AG10803 (cell line): Measurements from ENCODE around the gene ACTC1.
"Not testable (repeated sequence)": the region's sequence is repeated elsewhere in the genome, so short reads cannot be mapped to it uniquely, and the experiment has no call there.

ENCODE experiments used
- DNase-seq: peaks from one replicate; pipeline ENCODE4 v3.0.0; 2010; ENCODE audit warnings: low read depth
- H3K4me3 ChIP-seq: 2 replicates; pipeline ENCODE4 v1.5.1; 2011; ENCODE audit warnings: mild to moderate bottlenecking, low read length, control low read depth
- CTCF ChIP-seq: conservative IDR thresholded peaks from 2 replicates; pipeline ENCODE4 v1.5.1; 2011; ENCODE audit warnings: mild to moderate bottlenecking, low read length, control low read depth, inconsistent platforms

Gene ACTC1

GRCh38 chr15:34809186-34809585 is 13.8 kb upstream of the ACTC1 start:
- no peak for DNase-seq
- H3K4me3 ChIP-seq: no peak overlapping the region
- no peak for TF ChIP-seq CTCF

GRCh38 chr15:34808016-34808415 is 12.7 kb upstream of the ACTC1 start:
- no peak for DNase-seq
- H3K4me3 ChIP-seq: no peak overlapping the region
- no peak for TF ChIP-seq CTCF

GRCh38 chr15:34807241-34807640 is 11.9 kb upstream of the ACTC1 start:
- DNase-seq, H3K4me3 ChIP-seq: not testable (repeated sequence)

- DNase-seq: no peak
- TF ChIP-seq CTCF: no peak
- no peak overlapping the region for H3K4me3 ChIP-seq
Measured at GRCh38 chr15:34804776-34805175, 9.4 kb upstream of the ACTC1 start.

GRCh38 chr15:34804113-34804512 is 8.8 kb upstream of the ACTC1 start:
- DNase-seq: no peak
- TF ChIP-seq CTCF: no peak
- H3K4me3 ChIP-seq: no peak overlapping the region

GRCh38 chr15:34802803-34803750 is 7.7 kb upstream of the ACTC1 start:
- DNase-seq: no peak
- no peak for TF ChIP-seq CTCF
- no peak overlapping the region for H3K4me3 ChIP-seq

GRCh38 chr15:34802371-34802770 is 7.0 kb upstream of the ACTC1 start:
- no peak overlapping the region for H3K4me3 ChIP-seq
- TF ChIP-seq CTCF: no peak
- DNase-seq: no peak
